GM19452 (cell line): ENCODE measurements around the gene MAPK8IP1.

Experiments
- ATAC-seq: cut with Tn5 transposase; IDR thresholded peaks from one replicate; pipeline ENCODE4 v1.9.1; 2021; ENCODE audit not compliant: unreplicated experiment

MAPK8IP1 gene

DNA sequence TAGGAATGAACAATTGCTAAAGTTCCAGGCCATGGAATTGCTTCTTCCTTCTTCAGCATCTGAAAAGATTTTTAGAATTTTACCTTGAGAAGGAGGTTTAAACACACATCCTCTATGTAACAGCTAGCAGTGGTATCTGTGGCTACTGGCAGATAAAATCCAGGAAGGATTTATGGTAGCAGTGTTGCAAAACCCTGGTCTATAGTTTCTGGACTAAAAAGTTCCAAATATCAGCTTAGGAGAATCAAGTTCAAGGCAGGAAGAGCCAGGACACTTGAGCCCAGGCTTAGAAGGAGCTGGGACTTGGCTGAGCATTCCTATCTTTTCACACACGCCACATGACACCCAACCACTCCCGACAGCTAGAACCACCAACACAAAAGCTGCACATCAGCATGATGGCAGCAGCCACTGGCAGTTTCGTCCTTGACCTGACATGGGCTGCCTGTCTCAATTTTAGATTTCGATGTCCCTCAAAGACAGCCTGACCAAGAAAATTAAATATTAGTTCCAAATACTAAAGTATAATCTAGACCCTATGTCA lies 51.1 kb downstream of the MAPK8IP1 start:
- no peak for ATAC-seq

DNA sequence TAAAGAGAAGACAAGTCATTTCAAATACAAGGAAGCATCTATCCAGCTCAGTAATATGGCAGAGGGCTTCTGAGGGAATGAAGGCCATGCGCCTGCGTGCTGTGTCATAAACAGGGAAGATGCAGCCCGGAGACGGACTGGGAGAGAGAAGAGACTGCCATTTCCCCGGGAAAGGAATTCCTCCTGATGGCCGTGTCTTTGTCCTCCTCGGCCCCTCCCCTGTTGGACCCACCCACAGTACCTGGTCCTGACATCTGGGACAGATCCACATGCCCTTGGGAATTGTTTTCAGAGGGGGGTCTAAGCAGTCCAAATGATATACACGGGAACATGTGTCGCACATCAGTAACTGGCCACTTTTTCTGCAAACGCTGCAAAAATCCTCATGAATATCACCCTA lies 52.5 kb downstream of the MAPK8IP1 start:
- ATAC-seq, result no peak

DNA sequence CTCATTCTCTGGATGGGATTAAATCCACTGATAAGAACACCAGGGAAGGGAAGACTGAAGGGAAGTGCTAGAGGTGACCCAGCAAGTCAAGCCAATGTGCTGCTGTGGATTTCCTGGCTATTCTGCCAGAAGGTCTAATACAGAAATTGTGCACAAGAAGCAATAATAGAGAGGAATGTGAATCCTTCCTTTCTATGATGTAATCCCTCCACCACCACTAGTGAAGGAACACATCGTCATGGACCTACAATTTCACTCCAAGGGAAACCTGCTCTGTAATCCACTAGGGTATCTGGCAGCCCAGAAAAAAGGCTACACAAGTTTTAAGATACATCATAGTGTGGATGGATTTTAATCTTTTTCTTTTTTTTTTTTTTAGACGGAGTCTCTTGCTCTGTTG lies 54.4 kb downstream of the MAPK8IP1 start:
- ATAC-seq, result no peak

DNA sequence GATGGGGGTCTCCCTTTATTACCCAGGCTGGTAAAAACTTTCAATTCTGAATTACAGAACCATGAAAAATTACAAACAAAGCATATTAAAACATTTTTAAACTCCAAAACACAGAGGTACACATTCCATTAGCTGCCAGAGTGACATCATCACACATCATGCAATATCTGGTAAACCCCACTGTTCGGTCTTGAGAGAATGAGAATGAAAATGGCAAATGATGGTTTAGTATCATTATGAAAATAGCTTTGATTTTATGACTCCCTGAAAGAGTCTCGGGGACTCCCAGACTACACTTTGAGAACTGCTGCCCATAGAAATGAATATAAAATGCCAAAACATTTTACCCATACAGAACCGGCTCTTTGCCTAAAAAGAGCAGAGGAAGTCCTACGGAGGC lies 55.8 kb downstream of the MAPK8IP1 start:
- ATAC-seq, result no peak

DNA sequence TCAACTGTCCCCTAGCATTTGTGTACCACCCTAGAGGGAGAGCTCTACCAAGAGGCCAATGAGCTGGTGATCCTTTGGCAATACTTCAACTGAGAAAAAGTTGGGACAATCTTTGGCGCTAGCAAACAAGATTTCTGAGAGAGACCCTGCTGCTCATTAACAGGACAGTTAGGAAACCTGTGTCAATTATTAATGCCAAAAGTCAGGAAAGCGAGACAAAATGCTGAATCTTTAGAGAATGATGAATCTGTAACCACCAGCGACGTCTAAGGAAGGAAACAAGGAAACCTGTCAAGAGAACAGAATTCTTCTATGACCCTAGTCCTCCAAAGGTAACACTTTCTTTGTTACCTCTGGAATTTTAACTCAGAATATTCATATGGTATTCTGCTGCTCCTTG lies 56.9 kb downstream of the MAPK8IP1 start:
- ATAC-seq, result no peak

DNA sequence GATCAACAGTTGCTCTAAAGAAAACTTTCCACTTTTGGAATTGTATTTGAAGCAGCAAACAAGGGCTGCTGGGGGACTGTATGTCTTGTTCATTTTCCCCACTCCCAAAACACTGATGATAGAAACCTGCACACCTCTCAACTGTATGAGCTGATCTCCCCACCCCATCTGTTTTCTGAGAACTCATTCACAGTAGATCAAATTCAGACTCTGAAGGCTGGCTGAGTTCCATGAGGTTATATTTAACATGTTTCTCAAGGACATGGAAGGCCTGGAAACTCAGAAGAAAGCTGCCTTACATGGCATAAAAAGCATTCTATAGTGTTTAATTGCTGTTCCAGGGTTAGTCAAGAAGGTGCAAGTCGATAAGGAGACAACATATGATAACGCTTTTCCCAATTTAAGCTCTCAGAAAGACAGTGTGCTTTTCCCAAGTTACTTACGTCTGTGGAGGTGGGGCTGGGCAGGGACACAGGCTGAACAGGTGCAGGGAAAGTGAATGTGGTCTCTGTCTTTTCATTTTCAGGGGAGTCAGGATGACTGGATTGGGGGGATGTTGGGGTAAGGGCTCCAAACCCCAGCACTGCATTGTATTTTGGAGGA lies 60.0 kb downstream of the MAPK8IP1 start:
- ATAC-seq, result no peak

DNA sequence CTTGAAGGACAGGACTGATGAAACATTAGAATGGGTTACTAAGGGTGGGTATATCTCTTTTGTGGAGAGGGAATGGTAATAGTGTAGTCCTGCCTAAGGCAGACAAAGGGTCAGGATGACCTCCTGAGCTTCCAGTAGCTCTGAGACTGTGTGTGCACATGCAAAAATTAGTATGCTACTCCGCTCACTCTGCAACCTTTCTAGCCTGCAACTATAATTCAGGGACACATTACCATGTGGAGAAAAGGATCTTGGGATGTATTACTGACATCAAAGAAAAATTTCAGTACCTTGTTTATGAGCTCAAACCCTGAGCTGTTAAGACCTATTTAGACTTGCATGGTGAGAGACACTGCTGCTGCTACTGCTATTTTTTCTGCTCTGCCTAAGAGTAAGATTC lies 62.4 kb downstream of the MAPK8IP1 start:
- ATAC-seq, result no peak

DNA sequence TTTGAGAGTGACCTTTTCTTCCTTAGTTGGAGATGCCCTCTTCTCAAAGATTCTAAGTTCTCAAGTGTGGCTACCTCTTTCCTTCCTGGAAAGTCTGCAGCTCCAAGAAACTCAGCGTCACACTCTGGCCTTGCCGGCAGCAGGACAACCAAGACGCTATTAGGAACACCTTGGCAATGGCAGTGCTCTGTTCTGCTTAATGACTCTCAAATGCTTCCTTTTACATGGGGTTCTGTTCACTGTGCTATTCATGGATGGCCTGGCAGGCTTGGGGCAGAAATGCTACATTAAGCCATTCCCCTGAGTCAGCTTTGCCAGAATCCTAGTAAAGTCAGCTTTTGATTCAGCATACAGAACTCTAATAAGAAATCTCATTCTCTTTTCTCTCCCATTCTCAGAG lies 62.9 kb downstream of the MAPK8IP1 start:
- no peak for ATAC-seq

DNA sequence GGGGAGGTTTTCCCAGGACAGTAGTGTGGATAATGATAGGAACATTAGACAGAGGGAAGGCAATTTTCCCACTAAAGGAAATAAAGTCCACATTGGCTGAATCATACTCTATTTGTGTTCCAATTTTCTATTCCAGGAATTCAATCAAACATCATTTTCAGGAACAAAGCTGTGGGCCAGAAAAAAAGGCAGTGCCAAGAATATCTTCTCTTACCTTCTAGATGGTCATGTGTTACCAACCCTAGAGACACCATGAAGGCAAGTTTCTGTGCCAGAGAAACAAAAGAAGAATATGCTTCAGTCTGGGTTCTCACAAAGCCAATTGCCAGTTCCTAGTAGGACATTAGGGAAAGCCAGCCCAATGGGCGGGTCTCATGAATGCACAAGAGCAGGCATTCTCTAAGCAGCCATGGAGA lies 64.5 kb downstream of the MAPK8IP1 start:
- no peak for ATAC-seq
